Ovary (tissue), 3 donors: ENCODE measurements around the gene FAM236C.
"Not testable (repeated sequence)": the region's sequence is repeated elsewhere in the genome, so short reads cannot be mapped to it uniquely, and the experiment has no call there.

Experiments
- CTCF ChIP-seq, 3 donors: fragments of 450-650 bp in 2 of 3; fragments of 200-600 bp in 1 of 3; IDR thresholded peaks; one replicate each; pipeline versions ENCODE4 v1.5.1 to v1.8.0; 2016 to 2022; ENCODE audit warnings: antibody characterized with exemption in 3 of 3, mild to moderate bottlenecking in 1 of 3
- EP300 ChIP-seq: sonication (generic); formaldehyde crosslinking; IDR thresholded peaks from one replicate; pipeline ENCODE4 v1.6.1; 2017; ENCODE audit warnings: antibody characterized with exemption
- POLR2A ChIP-seq: fragments of 450-650 bp; IDR thresholded peaks from one replicate; pipeline ENCODE4 v1.6.1; 2017; ENCODE audit warnings: antibody characterized with exemption, mild to moderate bottlenecking, moderate library complexity
- donor health status: DM: no; HTN: no; CAD: no.

DNA sequence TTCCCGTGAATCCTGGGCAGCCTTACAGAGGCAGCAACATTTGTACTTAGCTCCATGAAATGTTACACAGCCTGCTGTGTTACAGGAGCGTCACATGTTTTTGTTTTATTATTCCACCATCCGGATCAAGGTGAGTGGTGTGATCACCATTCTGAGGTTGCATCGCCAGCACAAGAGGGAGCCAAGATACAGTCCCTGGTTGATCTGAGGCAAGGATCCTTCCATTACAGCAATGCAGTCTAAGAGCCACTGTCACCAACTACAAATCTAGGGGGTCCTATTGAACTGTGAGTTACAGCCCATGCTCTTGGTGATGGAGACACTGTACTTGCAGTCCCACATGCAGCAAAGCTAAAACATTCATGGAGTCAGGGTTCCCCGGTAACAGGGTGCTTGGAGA lies 3.7 kb downstream of the FAM236C start:
- TF ChIP-seq EP300; CTCF (IDR thresholded peaks at IDR 0.05); POLR2A: not testable (repeated sequence)
